ENCODE data around the gene ATXN3L. TPM values are rescaled to one million over a fixed set of nuclear protein-coding genes. Genes with fewer than 3 reads are reported as not detected.

ATXN3L gene
- total RNA-seq, 1 donor from 2014 or later, result not detected

DNA sequence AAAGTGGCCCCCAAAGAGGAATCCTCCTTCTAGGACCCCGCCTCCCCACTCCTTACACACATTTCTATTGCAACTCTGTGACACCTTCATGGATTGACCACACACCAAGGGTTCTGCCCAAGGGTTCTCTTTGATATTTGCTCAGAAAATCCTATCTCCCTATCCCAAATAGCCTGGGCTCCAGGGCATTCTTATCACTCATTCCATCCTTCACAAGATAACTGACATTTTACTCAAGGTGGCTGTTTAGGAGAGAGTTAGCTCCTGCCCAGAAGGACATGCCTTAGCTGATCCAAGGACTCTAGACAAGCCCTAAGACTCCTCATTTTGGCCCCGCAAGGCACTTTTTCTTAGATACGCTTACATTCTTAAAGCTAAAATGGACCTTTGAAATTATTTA is 47.4 kb downstream of the ATXN3L start:
- no peak overlapping the region for H3K4me3 ChIP-seq
- H3K4me1 ChIP-seq, result no peaks in the 10 kb centered on the region
- no peaks in the 10 kb centered on the region for H3K9me3 ChIP-seq (replicated peaks)
- H3K27ac ChIP-seq (replicated peaks), result no peak overlapping the region
- intact Hi-C loops (cut with micrococcal nuclease), result no loop called here
- no peak for DNase-seq
- no peaks in the 10 kb centered on the region for H3K36me3 ChIP-seq
- no peaks in the 10 kb centered on the region for H3K27me3 ChIP-seq (ENCODE audit: low read depth)
- TF ChIP-seq, protein P1, sequence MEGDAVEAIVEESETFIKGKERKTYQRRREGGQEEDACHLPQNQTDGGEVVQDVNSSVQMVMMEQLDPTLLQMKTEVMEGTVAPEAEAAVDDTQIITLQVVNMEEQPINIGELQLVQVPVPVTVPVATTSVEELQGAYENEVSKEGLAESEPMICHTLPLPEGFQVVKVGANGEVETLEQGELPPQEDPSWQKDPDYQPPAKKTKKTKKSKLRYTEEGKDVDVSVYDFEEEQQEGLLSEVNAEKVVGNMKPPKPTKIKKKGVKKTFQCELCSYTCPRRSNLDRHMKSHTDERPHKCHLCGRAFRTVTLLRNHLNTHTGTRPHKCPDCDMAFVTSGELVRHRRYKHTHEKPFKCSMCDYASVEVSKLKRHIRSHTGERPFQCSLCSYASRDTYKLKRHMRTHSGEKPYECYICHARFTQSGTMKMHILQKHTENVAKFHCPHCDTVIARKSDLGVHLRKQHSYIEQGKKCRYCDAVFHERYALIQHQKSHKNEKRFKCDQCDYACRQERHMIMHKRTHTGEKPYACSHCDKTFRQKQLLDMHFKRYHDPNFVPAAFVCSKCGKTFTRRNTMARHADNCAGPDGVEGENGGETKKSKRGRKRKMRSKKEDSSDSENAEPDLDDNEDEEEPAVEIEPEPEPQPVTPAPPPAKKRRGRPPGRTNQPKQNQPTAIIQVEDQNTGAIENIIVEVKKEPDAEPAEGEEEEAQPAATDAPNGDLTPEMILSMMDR (IDR thresholded peaks at IDR 0.05; ENCODE audit: borderline replicate concordance), result no peak

DNA sequence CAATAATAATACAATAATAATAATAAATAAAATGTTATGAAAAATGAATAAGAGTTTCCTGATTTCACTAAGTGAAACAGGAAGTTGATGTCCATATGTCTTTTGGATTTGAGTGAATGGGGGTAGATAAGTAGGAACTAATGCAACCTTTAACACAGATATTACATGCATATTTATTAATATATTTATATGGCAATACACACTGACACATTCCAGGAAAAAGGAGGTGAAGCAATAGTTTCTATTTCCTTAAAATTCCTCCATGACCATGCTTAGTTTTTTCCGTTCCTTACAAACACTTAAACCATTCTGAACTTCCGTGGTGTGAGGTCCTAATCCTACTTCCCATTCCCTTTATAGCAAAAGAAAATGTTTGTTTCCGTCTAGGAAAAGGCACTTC is 48.3 kb downstream of the ATXN3L start:
- intact Hi-C loops (cut with micrococcal nuclease), result no loop called here
- Histone ChIP-seq H3K27ac (replicated peaks) (no peak overlapping the region), H3K9me3 (replicated peaks) (no peaks in the 10 kb centered on the region), H3K4me1 (no peaks in the 10 kb centered on the region), H3K4me3 (no peak overlapping the region), H3K27me3 (ENCODE audit: low read depth) (no peaks in the 10 kb centered on the region), H3K36me3 (no peaks in the 10 kb centered on the region)
- no peak for DNase-seq
- TF ChIP-seq, protein P1 (IDR thresholded peaks at IDR 0.05; ENCODE audit: borderline replicate concordance), result no peak

DNA sequence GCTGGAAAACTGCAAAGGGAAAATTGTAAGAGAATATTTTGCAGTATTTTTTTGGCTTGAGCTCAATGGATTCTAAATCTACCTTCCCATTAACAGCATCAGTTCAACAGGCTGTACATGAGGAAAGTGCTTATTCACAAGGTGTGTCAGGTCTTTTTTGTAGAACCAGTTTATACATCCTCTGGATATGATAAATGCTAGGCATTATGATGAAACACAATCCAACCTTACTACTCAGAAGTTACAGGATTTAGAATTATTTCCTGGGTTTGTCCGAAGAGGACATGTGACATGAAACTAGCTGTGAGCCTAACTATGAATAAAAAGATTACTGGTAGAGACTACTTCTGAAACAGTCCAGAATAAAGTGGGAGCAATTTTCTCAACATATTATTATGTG is 49.5 kb downstream of the ATXN3L start:
- Histone ChIP-seq H3K9me3 (replicated peaks) (no peaks in the 10 kb centered on the region), H3K4me1 (no peaks in the 10 kb centered on the region), H3K4me3 (no peak overlapping the region), H3K36me3 (no peaks in the 10 kb centered on the region), H3K27me3 (ENCODE audit: low read depth) (no peaks in the 10 kb centered on the region), H3K27ac (replicated peaks) (no peak overlapping the region)
- DNase-seq, result no peak
- TF ChIP-seq, protein P1 (IDR thresholded peaks at IDR 0.05; ENCODE audit: borderline replicate concordance), result no peak
- intact Hi-C loops (cut with micrococcal nuclease), result no loop called here

DNA sequence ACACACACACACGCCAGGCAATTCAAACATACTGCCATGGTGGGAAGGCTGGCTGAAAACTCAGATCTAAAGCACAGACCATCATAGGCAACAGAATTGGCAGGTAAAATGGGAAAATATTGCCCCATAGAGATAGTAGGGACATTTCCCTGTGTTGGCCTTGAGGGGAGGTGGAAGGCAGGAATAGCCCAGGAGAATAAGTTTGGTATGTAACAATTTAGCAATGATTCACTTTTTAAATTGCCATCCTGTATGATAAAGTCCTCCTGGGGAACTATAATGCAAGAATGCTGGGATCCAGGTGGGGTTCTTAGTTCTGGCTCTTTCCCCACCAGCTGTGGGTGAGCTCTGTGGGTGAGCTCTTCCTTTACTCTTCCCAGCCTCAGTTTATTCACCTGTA is 51.0 kb downstream of the ATXN3L start:
- intact Hi-C loops (cut with micrococcal nuclease), result no loop called here
- Histone ChIP-seq H3K27me3 (ENCODE audit: low read depth) (no peaks in the 10 kb centered on the region), H3K9me3 (replicated peaks) (no peaks in the 10 kb centered on the region), H3K36me3 (no peaks in the 10 kb centered on the region), H3K4me3 (no peak overlapping the region), H3K27ac (replicated peaks) (no peak overlapping the region), H3K4me1 (no peaks in the 10 kb centered on the region)
- TF ChIP-seq, protein P1 (IDR thresholded peaks at IDR 0.05; ENCODE audit: borderline replicate concordance), result no peak
- DNase-seq, result no peak

Other genes with a start within 250 kb of the ATXN3L start
- gene EGFL6, start 249.5 kb upstream of the ATXN3L start, total RNA-seq, result not detected

Data from left ventricle myocardium inferior (tissue), 1 donor.